ENCODE measurements around the gene SREK1IP1. TPM values are rescaled to one million over a fixed set of nuclear protein-coding genes. Genes with fewer than 3 reads are reported as not detected.
"Not testable (repeated sequence)": the region's sequence is repeated elsewhere in the genome, so short reads cannot be mapped to it uniquely, and the experiment has no call there.

Gene SREK1IP1
- total RNA-seq, 1 donor from 2014 or later = 17.9 TPM

GRCh38 chr5:64700765-64701164, 67.7 kb downstream of the SREK1IP1 start:
- Mint-ChIP-seq H3K27me3 (ENCODE audit: unreplicated experiment) (peaks cover 49% of the 10 kb centered on the region), H3K9me3 (ENCODE audit: unreplicated experiment) (peaks cover 11% of the 10 kb centered on the region), H3K4me3 (ENCODE audit: unreplicated experiment) (no peak overlapping the region), H3K4me1 (ENCODE audit: unreplicated experiment) (no peaks in the 10 kb centered on the region), H3K27ac (ENCODE audit: unreplicated experiment) (no peak overlapping the region), H3K36me3 (ENCODE audit: unreplicated experiment) (peaks cover 2% of the 10 kb centered on the region)
- DNase-seq (ENCODE audit: extremely low spot score, unreplicated experiment) = no peak
- no peak for TF ChIP-seq CTCF (IDR thresholded peaks at IDR 0.05)

GRCh38 chr5:64696414-64696813, 72.1 kb downstream of the SREK1IP1 start:
- H3K27me3 Mint-ChIP-seq (ENCODE audit: unreplicated experiment) = peaks cover 49% of the 10 kb centered on the region
- not testable (repeated sequence) for DNase-seq (ENCODE audit: extremely low spot score, unreplicated experiment); H3K4me3 Mint-ChIP-seq (ENCODE audit: unreplicated experiment); H3K27ac Mint-ChIP-seq (ENCODE audit: unreplicated experiment); H3K4me1 Mint-ChIP-seq (ENCODE audit: unreplicated experiment); H3K36me3 Mint-ChIP-seq (ENCODE audit: unreplicated experiment)
- peaks cover 13% of the 10 kb centered on the region for H3K9me3 Mint-ChIP-seq (ENCODE audit: unreplicated experiment)

- H3K4me1 Mint-ChIP-seq (ENCODE audit: unreplicated experiment) = peaks cover 12% of the 10 kb centered on the region
- H3K27me3 Mint-ChIP-seq (ENCODE audit: unreplicated experiment) = peaks cover 61% of the 10 kb centered on the region
- TF ChIP-seq CTCF (IDR thresholded peaks at IDR 0.05) = no peak
- peaks cover 13% of the 10 kb centered on the region for H3K9me3 Mint-ChIP-seq (ENCODE audit: unreplicated experiment)
- no peak for DNase-seq (ENCODE audit: extremely low spot score, unreplicated experiment)
- peaks cover 2% of the 10 kb centered on the region for H3K36me3 Mint-ChIP-seq (ENCODE audit: unreplicated experiment)
- no peak overlapping the region for H3K4me3 Mint-ChIP-seq (ENCODE audit: unreplicated experiment)
- no peak overlapping the region for H3K27ac Mint-ChIP-seq (ENCODE audit: unreplicated experiment)
These were observed 74.9 kb downstream of the SREK1IP1 start for GRCh38 chr5:64693636-64694035.

- Mint-ChIP-seq H3K27ac (ENCODE audit: unreplicated experiment) (no peak overlapping the region), H3K4me1 (ENCODE audit: unreplicated experiment) (peaks cover 12% of the 10 kb centered on the region), H3K36me3 (ENCODE audit: unreplicated experiment) (no peaks in the 10 kb centered on the region), H3K9me3 (ENCODE audit: unreplicated experiment) (peaks cover 5% of the 10 kb centered on the region), H3K27me3 (ENCODE audit: unreplicated experiment) (peaks cover 67% of the 10 kb centered on the region), H3K4me3 (ENCODE audit: unreplicated experiment) (no peak overlapping the region)
- DNase-seq (ENCODE audit: extremely low spot score, unreplicated experiment) = no peak
- no peak for TF ChIP-seq CTCF (IDR thresholded peaks at IDR 0.05)
These were observed 77.2 kb downstream of the SREK1IP1 start for GRCh38 chr5:64691291-64691690.

- no peak for DNase-seq (ENCODE audit: extremely low spot score, unreplicated experiment)
- peaks cover 12% of the 10 kb centered on the region for H3K4me1 Mint-ChIP-seq (ENCODE audit: unreplicated experiment)
These were observed 77.9 kb downstream of the SREK1IP1 start, which contains the start of gene SHISAL2B for GRCh38 chr5:64690417-64691151. Gene SHISAL2B, plus strand, starts transcription at chr5:64690503. Its CDS starts 121 bp downstream, at chr5:64690624.

More at GRCh38 chr5:64690417-64691151, 77.9 kb downstream of the SREK1IP1 start, which contains the start of gene SHISAL2B:
- H3K9me3 Mint-ChIP-seq (ENCODE audit: unreplicated experiment) = peaks cover under 1% of the 10 kb centered on the region
- no peak for TF ChIP-seq CTCF (IDR thresholded peaks at IDR 0.05)
- H3K36me3 Mint-ChIP-seq (ENCODE audit: unreplicated experiment) = no peaks in the 10 kb centered on the region
- no peak within 1 kb of the TSS for H3K27ac Mint-ChIP-seq (ENCODE audit: unreplicated experiment)
- H3K27me3 Mint-ChIP-seq (ENCODE audit: unreplicated experiment) = peaks cover 72% of the 10 kb centered on the region
- H3K4me3 Mint-ChIP-seq (ENCODE audit: unreplicated experiment) = peak within 1 kb of the TSS; percentile 77
